ENCODE results near the gene APOL4.
"Not testable (repeated sequence)": the region's sequence is repeated elsewhere in the genome, so short reads cannot be mapped to it uniquely, and the experiment has no call there.

The APOL4 gene

DNA sequence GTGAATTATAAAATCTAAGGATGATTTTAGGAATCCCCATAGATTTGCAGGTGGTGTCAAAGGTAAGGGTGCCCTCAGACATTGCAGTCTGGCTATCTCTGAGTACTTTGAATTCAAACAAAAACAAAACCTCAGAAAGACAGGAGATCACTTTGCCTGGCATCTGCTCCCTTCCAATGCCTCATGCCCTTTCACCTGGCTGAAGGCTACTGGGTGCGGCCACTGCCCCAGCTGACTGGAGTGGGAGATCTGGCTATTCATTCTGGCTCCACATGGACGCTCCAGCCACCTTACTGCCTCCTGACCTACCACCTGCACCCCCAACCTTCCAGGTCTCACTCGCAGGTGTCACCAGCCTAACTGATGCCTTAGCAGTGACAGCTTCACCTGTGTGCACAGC lies 28.0 kb upstream of the APOL4 start:
- DNase-seq, result not testable (repeated sequence)

- DNase-seq, result no peak
Measured at GRCh38 chr22:36228944-36229343, 27.3 kb upstream of the APOL4 start.

- not testable (repeated sequence) for DNase-seq
Measured at GRCh38 chr22:36228369-36228768, 26.8 kb upstream of the APOL4 start.

- DNase-seq, result no peak
Measured at GRCh38 chr22:36227806-36228205, 26.2 kb upstream of the APOL4 start.

- DNase-seq, result no peak
Measured at GRCh38 chr22:36227396-36227795, 25.8 kb upstream of the APOL4 start.

- DNase-seq, result no peak
Measured at GRCh38 chr22:36226189-36226588, 24.6 kb upstream of the APOL4 start.

DNA sequence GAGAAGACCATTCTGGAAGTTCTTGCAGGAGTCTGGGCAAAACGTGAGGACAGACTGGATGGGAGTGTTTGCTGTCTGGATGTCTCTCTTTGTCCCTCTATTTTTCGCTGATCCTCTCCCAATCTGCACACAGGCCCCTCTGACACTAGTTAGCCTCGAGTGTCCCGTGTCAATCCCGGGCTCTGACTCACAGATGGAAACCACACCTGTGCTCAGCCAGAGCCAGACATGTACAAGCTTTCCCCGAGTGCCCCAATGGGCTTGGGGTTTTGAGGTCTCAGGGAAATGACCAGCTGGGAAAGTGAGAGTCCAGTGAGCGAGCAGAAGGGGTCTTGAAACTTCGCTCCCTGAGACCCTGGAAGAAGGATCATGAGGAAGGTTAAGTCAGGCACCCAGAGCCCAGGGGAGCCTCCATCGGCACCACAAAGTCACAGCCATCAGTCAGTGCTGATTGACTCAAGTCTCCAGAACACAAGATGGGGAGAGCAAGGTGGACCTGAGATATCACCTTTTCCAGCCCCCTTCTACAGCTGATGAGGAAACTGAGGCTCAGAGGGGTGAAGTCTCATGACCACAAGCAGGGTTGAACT lies 23.8 kb upstream of the APOL4 start:
- no peak for DNase-seq

GRCh38 chr22:36224245-36224644 lies 22.6 kb upstream of the APOL4 start:
- DNase-seq, result no peak

DNA sequence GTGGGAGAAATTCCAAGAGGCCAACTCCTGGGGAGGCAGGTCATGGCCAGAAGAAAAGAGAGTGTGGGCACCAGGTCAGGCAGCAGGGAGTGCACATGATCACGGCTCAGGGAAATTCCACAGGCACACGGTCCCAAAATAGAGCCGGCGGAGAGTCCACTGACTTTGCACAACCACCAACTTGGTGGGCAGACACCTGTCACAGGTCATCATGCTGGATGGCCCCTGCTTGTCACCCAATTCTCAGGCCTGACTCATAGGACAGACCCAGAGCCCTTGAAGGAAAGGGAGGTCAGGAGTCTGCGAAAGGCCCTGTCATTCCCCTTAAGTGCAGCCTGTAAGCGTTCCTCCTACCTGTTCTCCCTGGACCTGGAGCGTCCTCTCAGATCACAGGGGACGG lies 21.9 kb upstream of the APOL4 start:
- no peak for DNase-seq

DNA sequence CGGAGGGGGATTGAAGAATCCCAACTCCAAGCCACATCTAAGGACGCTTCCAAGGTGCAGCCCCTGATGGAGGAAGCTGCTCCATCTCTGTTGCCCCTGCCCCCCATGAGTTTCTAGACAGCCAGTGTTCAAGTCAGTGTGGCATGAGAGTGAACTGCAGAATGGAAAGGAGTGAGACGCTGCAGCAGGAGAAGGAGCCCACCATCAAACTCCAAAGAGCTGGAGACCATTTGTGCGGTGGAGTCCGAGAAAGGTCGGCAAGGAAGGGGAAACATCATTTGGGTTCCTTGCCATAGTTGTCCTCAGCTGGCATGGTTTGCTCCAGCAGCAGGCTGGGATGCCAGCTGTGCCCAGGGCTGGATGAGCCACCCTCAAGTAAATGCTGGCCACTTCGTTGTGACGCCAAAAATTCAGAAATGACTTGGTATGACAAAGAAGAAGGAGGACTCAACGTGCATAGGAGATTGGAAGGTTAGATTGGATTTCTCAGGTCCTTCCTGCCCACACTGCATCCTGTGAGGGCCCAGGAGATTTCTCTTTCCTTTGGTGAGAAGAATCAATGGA lies 21.4 kb upstream of the APOL4 start:
- DNase-seq, result no peak

DNA sequence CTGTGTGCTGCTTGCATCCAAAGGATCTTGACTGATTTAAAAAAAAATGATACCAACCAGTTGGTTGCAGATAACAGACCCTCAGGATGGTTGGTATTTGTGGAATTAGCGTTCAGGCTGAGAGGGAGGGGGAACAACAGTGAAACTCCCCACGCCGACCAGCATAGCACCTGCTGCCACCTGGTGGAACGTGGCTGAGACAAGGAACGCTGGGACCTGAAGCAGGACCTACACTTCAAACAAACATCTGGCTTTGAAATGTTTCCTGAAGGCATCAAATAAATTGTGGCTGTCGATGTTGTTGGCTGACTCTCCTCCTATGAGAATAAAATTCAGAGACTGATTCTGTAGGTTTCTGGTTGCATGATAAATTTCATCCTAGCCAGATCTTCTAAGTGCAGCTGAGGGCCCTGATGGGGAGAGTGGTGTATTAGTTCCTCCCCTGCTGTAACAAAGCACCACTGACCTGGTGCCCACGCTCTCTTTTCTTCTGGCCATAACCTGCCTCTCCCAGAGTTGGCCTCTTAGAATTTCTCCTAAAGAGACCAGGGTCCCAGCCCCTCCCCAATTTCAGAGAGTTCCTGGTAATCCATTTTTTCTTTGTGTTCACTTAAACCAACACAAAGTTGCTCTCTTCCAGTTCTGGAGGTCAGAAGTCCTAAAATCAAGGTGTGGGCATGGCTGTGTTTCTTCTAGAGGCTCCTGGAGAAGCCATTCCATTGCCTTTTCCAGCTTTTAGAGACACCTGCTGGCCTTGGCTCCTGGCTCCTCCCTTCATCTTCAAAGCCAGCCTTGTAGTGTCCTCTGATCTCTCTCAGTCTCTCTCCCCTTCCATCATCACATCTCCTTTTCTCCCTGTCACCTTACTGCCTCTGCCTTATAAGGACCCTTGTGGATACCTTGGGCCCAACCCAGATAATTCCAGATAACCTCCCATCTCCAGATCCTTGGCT lies 20.5 kb upstream of the APOL4 start:
- peak in 3 of 6 experiments; percentile 19 to 42 (median 24) for DNase-seq

DNA sequence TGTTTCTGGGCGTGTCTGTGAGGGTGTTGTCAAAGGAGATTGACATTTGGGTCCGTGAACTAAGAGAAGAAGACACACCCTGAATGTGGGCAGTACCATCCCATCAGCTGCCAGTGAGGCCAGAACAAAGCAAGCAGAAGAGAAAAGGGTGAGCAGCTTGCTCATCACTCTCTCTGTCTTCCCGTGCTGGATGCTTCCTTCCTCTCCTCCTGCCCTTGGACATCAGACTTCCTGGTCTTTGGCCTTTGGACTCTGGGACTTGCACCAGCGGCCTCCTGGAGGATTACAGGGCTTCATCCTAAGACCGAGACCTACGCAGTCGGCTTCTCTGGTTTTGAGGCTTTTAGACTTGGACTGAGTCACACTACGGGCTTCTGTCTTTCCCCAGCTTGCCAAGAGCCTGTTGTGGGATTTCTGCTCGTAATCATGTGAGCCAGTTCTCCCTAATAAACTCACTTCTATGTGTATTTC lies 18.9 kb upstream of the APOL4 start:
- no peak for DNase-seq

GRCh38 chr22:36218648-36219193 lies 17.1 kb upstream of the APOL4 start:
- no peak for DNase-seq

DNA sequence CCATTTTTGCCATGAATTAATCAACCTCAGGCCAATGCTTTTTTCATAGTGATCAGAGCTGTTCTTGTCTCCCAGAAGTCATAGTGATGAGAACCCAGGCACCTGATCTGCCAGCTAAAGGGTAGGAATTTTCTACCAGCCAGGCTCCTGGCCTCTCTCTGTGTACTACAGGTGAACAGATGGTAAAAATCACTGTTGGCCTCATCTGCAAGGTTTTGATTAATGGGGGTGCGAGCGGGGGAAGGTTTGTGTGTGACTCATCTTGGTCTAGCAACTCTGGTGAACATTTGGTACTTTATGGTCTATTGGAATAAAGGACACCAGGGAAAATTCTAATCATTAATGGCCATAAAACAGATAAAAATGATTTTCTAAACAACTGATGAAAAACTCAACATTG lies 14.4 kb upstream of the APOL4 start:
- DNase-seq, result no peak

DNA sequence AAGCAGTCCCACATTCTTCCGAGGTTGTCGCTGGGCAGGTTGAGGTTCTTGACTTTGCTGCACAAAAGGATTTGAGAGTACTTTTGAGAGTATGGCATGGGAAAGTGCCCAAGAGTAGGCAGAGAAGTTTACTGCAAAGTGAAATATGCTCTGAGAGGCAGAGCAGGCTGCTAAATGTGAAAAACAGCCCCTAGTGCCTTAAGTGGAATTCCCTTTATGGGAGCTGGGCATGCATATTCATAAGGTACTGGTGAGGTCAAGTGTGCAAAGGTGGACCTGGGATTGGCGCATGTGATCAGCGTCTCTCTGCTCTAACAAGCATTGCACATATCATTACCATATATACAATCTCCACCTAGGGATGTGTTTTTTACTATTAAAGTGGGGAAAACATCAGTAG lies 12.0 kb upstream of the APOL4 start:
- DNase-seq, result no peak

GRCh38 chr22:36212901-36213300 lies 11.3 kb upstream of the APOL4 start:
- DNase-seq, result no peak

DNA sequence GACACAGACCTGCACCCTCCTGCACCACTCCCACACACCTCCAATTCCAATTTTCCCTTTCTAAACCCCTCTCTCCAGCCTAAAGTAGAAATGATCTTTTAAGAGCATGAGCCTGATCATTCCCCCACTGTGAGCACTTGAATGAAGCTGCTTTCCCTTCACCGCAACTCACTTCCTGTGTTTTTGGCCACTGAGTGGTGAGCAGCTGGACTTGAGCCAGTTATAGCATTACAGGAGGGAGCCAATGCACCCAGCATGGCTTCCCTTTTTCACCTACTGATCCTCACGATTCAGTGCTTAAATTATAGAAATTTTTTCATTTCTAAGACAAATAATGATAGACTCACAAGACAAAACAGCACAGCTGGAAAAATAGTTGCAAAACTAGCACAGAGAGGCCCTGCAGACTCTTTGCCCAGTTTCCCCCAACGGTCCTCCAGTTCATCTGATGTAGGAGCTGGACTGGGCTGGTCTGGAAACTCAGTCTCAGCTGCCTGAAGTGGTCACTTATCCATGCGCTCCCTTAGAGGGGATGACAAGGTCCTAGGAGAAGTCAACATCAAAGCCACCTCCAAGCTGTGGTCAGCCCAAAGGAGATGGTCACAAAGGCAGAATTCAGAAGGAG lies 9.7 kb upstream of the APOL4 start:
- DNase-seq, result no peak

DNA sequence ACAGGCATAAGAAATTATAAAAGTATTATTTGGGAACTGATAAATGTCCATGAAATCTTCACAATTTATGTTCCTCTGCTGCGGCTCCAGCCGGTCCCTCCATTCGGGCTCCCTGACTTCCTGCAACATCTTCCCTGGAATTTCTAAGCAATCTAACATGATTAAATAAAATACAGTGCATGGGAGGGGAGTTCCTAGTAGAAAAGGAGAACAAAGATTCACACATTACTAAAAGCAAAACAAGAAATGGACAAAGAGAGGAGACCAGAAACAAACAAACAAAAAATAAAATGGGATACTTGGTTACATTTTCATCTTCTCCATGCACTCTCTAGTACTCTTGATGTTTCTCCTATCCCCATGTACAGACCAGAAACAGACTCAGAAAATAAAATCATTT lies 8.6 kb upstream of the APOL4 start:
- no peak for DNase-seq

- not testable (repeated sequence) for DNase-seq
Measured at GRCh38 chr22:36209488-36209908, 7.9 kb upstream of the APOL4 start.

GRCh38 chr22:36208914-36209313 lies 7.3 kb upstream of the APOL4 start:
- DNase-seq, result no peak

GRCh38 chr22:36208162-36208765 lies 6.7 kb upstream of the APOL4 start:
- no peak for DNase-seq

- no peak for DNase-seq
Measured at GRCh38 chr22:36206255-36206654, 4.6 kb upstream of the APOL4 start.

DNA sequence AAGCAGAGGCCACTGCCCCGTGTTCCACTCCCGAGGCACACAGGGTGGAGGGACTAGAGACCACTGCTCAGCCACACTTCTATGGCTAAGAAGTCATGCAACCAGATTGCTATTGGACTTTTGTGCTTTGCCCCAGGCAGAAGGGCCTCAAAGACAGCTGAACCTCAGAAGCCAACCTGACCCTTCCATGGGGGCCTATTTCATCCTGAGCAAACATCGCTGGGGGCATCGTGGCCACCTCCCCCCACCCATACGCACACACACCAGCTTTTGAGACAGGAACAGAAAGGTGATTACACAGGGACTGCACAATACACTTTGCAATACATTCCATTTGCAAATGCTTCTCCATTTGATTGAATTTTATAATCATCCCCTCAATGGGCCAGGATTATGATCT lies 4.0 kb upstream of the APOL4 start:
- not testable (repeated sequence) for DNase-seq

Data from stimulated activated naive CD4-positive, alpha-beta T cell (primary cell).